Measurements from ENCODE around the gene ERP44. TPM values are rescaled to one million over a fixed set of nuclear protein-coding genes. Genes with fewer than 3 reads are reported as not detected.
"Not testable (repeated sequence)": the region's sequence is repeated elsewhere in the genome, so short reads cannot be mapped to it uniquely, and the experiment has no call there.

The ERP44 gene
- polyA plus RNA-seq (2013, experiment 1 of 2) = 34.5 TPM
- polyA plus RNA-seq (2013, experiment 2 of 2) = 37.5 TPM

GRCh38 chr9:100098887-100099721 lies at the start of gene ERP44, which contains the start of gene INVS:
Gene ERP44, minus strand, starts transcription at chr9:100099000. Its CDS starts 160 bp downstream, at chr9:100098840.
Gene INVS, plus strand, starts transcription at chr9:100099243. Its CDS starts 5,279 bp downstream, at chr9:100104522.
- Histone ChIP-seq H3K27ac (ENCODE audit: low read depth, low read length, severe bottlenecking) (peak within 1 kb of the TSS; percentile 71), H3K4me1 (ENCODE audit: control insufficient read depth, insufficient read depth, low read length, poor library complexity, severe bottlenecking) (peaks cover 3% of the 10 kb centered on the region), H3K36me3 (ENCODE audit: control insufficient read depth, insufficient read depth, low read length) (peaks cover 5% of the 10 kb centered on the region), H3K4me3 (ENCODE audit: extremely low read depth, insufficient read depth, low read length, poor library complexity, severe bottlenecking) (peak within 1 kb of the TSS; percentile 75), H3K9me3 (ENCODE audit: control insufficient read depth, low read length) (no peaks in the 10 kb centered on the region)
- WGBS, 2 experiments (ENCODE audit: insufficient coverage in 2 of 2) = 0 to 1% methylated on average over 50 to 51 of the region's 54 CpGs

- H3K4me3 ChIP-seq (ENCODE audit: extremely low read depth, insufficient read depth, low read length, poor library complexity, severe bottlenecking); H3K4me1 ChIP-seq (ENCODE audit: control insufficient read depth, insufficient read depth, low read length, poor library complexity, severe bottlenecking); H3K36me3 ChIP-seq (ENCODE audit: control insufficient read depth, insufficient read depth, low read length); H3K9me3 ChIP-seq (ENCODE audit: control insufficient read depth, low read length); H3K27ac ChIP-seq (ENCODE audit: low read depth, low read length, severe bottlenecking): not testable (repeated sequence)
- WGBS, 2 experiments (ENCODE audit: insufficient coverage in 2 of 2) = 26 to 53% methylated on average over 3 to 8 of the region's 8 CpGs
Observed at GRCh38 chr9:100145976-100146375, 47.2 kb upstream of the ERP44 start.

- H3K4me3 ChIP-seq (ENCODE audit: extremely low read depth, insufficient read depth, low read length, poor library complexity, severe bottlenecking); H3K27ac ChIP-seq (ENCODE audit: low read depth, low read length, severe bottlenecking); H3K9me3 ChIP-seq (ENCODE audit: control insufficient read depth, low read length); H3K36me3 ChIP-seq (ENCODE audit: control insufficient read depth, insufficient read depth, low read length); H3K4me1 ChIP-seq (ENCODE audit: control insufficient read depth, insufficient read depth, low read length, poor library complexity, severe bottlenecking): not testable (repeated sequence)
- 68 to 77% methylated on average over 13 to 15 of the region's 15 CpGs for WGBS, 2 experiments (ENCODE audit: insufficient coverage in 2 of 2)
Observed at GRCh38 chr9:100145167-100145934, 46.6 kb upstream of the ERP44 start.

- not testable (repeated sequence) for H3K4me1 ChIP-seq (ENCODE audit: control insufficient read depth, insufficient read depth, low read length, poor library complexity, severe bottlenecking); H3K27ac ChIP-seq (ENCODE audit: low read depth, low read length, severe bottlenecking); H3K4me3 ChIP-seq (ENCODE audit: extremely low read depth, insufficient read depth, low read length, poor library complexity, severe bottlenecking); H3K36me3 ChIP-seq (ENCODE audit: control insufficient read depth, insufficient read depth, low read length); H3K9me3 ChIP-seq (ENCODE audit: control insufficient read depth, low read length)
- 85 to 88% methylated on average over 8 of the region's 9 CpGs for WGBS, 2 experiments (ENCODE audit: insufficient coverage in 2 of 2)
Observed at GRCh38 chr9:100141862-100142261, 43.1 kb upstream of the ERP44 start.

- H3K4me3 ChIP-seq (ENCODE audit: extremely low read depth, insufficient read depth, low read length, poor library complexity, severe bottlenecking); H3K9me3 ChIP-seq (ENCODE audit: control insufficient read depth, low read length); H3K27ac ChIP-seq (ENCODE audit: low read depth, low read length, severe bottlenecking); H3K36me3 ChIP-seq (ENCODE audit: control insufficient read depth, insufficient read depth, low read length); H3K4me1 ChIP-seq (ENCODE audit: control insufficient read depth, insufficient read depth, low read length, poor library complexity, severe bottlenecking): not testable (repeated sequence)
- 81 to 100% methylated on average over 3 of the region's 6 CpGs for WGBS, 2 experiments (ENCODE audit: insufficient coverage in 2 of 2)
Observed at GRCh38 chr9:100140303-100140702, 41.5 kb upstream of the ERP44 start.

GRCh38 chr9:100136799-100137198 lies 38.0 kb upstream of the ERP44 start:
- not testable (repeated sequence) for H3K4me1 ChIP-seq (ENCODE audit: control insufficient read depth, insufficient read depth, low read length, poor library complexity, severe bottlenecking); H3K36me3 ChIP-seq (ENCODE audit: control insufficient read depth, insufficient read depth, low read length); H3K9me3 ChIP-seq (ENCODE audit: control insufficient read depth, low read length); H3K4me3 ChIP-seq (ENCODE audit: extremely low read depth, insufficient read depth, low read length, poor library complexity, severe bottlenecking); H3K27ac ChIP-seq (ENCODE audit: low read depth, low read length, severe bottlenecking)
- 93 to 94% methylated on average over 3 to 4 of the region's 5 CpGs for WGBS, 2 experiments (ENCODE audit: insufficient coverage in 2 of 2)

GRCh38 chr9:100134731-100135130 lies 35.9 kb upstream of the ERP44 start:
- Histone ChIP-seq H3K9me3 (ENCODE audit: control insufficient read depth, low read length) (no peaks in the 10 kb centered on the region), H3K27ac (ENCODE audit: low read depth, low read length, severe bottlenecking) (no peak overlapping the region), H3K4me1 (ENCODE audit: control insufficient read depth, insufficient read depth, low read length, poor library complexity, severe bottlenecking) (peaks cover 4% of the 10 kb centered on the region), H3K4me3 (ENCODE audit: extremely low read depth, insufficient read depth, low read length, poor library complexity, severe bottlenecking) (no peak overlapping the region), H3K36me3 (ENCODE audit: control insufficient read depth, insufficient read depth, low read length) (peaks cover 6% of the 10 kb centered on the region)
- WGBS, 2 experiments (ENCODE audit: insufficient coverage in 2 of 2) = 100% methylated on average over 1 of the region's 3 CpGs; no CpG with 5 or more reads in 1 of the 2 experiments

- 86 to 100% methylated on average over 1 of the region's 3 CpGs for WGBS, 2 experiments (ENCODE audit: insufficient coverage in 2 of 2)
- no peaks in the 10 kb centered on the region for H3K9me3 ChIP-seq (ENCODE audit: control insufficient read depth, low read length)
- no peak overlapping the region for H3K4me3 ChIP-seq (ENCODE audit: extremely low read depth, insufficient read depth, low read length, poor library complexity, severe bottlenecking)
Observed at GRCh38 chr9:100131875-100132430, 33.2 kb upstream of the ERP44 start.

GRCh38 chr9:100131216-100131615 lies 32.4 kb upstream of the ERP44 start:
- Histone ChIP-seq H3K27ac (ENCODE audit: low read depth, low read length, severe bottlenecking) (no peak overlapping the region), H3K36me3 (ENCODE audit: control insufficient read depth, insufficient read depth, low read length) (peaks cover 9% of the 10 kb centered on the region), H3K4me3 (ENCODE audit: extremely low read depth, insufficient read depth, low read length, poor library complexity, severe bottlenecking) (no peak overlapping the region), H3K4me1 (ENCODE audit: control insufficient read depth, insufficient read depth, low read length, poor library complexity, severe bottlenecking) (peaks cover 7% of the 10 kb centered on the region), H3K9me3 (ENCODE audit: control insufficient read depth, low read length) (no peaks in the 10 kb centered on the region)
- WGBS, 2 experiments (ENCODE audit: insufficient coverage in 2 of 2) = no CpG with 5 or more reads among the region's 1 CpG

More at GRCh38 chr9:100131875-100132430, 33.2 kb upstream of the ERP44 start:
- no peak overlapping the region for H3K27ac ChIP-seq (ENCODE audit: low read depth, low read length, severe bottlenecking)
- H3K4me1 ChIP-seq (ENCODE audit: control insufficient read depth, insufficient read depth, low read length, poor library complexity, severe bottlenecking) = peaks cover 7% of the 10 kb centered on the region
- H3K36me3 ChIP-seq (ENCODE audit: control insufficient read depth, insufficient read depth, low read length) = peaks cover 6% of the 10 kb centered on the region

- Histone ChIP-seq H3K4me3 (ENCODE audit: extremely low read depth, insufficient read depth, low read length, poor library complexity, severe bottlenecking) (no peak overlapping the region), H3K27ac (ENCODE audit: low read depth, low read length, severe bottlenecking) (no peak overlapping the region), H3K9me3 (ENCODE audit: control insufficient read depth, low read length) (no peaks in the 10 kb centered on the region), H3K36me3 (ENCODE audit: control insufficient read depth, insufficient read depth, low read length) (peaks cover 13% of the 10 kb centered on the region), H3K4me1 (ENCODE audit: control insufficient read depth, insufficient read depth, low read length, poor library complexity, severe bottlenecking) (peaks cover 7% of the 10 kb centered on the region)
Observed at GRCh38 chr9:100129772-100130171, 31.0 kb upstream of the ERP44 start.

Measured in mesodermal cell (in vitro differentiated cells).